ENCODE data around the gene DKKL1.
"Not testable (repeated sequence)": the region's sequence is repeated elsewhere in the genome, so short reads cannot be mapped to it uniquely, and the experiment has no call there.

Gene DKKL1

DNA sequence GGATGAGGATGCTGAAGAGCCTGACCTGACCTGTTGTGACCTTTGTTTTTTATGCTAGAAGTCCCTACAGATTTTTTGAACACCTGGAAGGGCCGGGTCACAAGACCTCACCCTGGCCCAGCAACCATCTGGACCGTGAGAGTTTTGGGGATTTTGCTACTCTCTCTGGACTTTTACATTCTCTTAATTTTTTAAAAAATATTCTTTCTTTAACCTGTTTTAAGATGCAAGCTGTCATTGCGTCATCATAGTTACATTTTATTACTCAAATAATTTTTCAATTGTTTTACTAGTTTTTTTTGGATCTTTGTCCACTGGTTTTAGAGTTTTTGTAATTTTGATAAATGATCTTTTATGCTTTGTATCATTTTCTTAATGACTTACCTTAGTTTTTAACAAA, 7.5 kb downstream of the DKKL1 start:
- no peaks in the 10 kb centered on the region for H3K9me2 ChIP-seq (ENCODE audit: low read depth, low read length)
- no peaks in the 10 kb centered on the region for H3F3A ChIP-seq (ENCODE audit: insufficient read depth, low read length)
- no peaks in the 10 kb centered on the region; the same call in 1 of the 2 replicates for H3K27me3 ChIP-seq (ENCODE audit: insufficient read depth, low read length)
- no peak overlapping the region for H3K4me2 ChIP-seq (ENCODE audit: low read length)
- H3K9ac ChIP-seq (ENCODE audit: low read length): no peak overlapping the region
- TF ChIP-seq, protein P1, sequence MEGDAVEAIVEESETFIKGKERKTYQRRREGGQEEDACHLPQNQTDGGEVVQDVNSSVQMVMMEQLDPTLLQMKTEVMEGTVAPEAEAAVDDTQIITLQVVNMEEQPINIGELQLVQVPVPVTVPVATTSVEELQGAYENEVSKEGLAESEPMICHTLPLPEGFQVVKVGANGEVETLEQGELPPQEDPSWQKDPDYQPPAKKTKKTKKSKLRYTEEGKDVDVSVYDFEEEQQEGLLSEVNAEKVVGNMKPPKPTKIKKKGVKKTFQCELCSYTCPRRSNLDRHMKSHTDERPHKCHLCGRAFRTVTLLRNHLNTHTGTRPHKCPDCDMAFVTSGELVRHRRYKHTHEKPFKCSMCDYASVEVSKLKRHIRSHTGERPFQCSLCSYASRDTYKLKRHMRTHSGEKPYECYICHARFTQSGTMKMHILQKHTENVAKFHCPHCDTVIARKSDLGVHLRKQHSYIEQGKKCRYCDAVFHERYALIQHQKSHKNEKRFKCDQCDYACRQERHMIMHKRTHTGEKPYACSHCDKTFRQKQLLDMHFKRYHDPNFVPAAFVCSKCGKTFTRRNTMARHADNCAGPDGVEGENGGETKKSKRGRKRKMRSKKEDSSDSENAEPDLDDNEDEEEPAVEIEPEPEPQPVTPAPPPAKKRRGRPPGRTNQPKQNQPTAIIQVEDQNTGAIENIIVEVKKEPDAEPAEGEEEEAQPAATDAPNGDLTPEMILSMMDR (IDR thresholded peaks at IDR 0.05; ENCODE audit: low read length): no peak
- TF ChIP-seq EZH2 (IDR thresholded peaks at IDR 0.05; ENCODE audit: borderline replicate concordance, low read length): no peak
- no peak overlapping the region for H3K27ac ChIP-seq (ENCODE audit: low read depth, low read length, poor library complexity, severe bottlenecking)
- peaks cover 13% of the 10 kb centered on the region for H3K9me3 ChIP-seq (ENCODE audit: low read length)
- no peaks in the 10 kb centered on the region for H3K79me2 ChIP-seq (ENCODE audit: insufficient read depth, low read length)
- no peak overlapping the region for H3K4me3 ChIP-seq (ENCODE audit: low read depth, low read length, poor library complexity, severe bottlenecking)
- H3K36me3 ChIP-seq (ENCODE audit: insufficient read depth, low read length): peaks cover 6% of the 10 kb centered on the region; the same call in 1 of the 2 replicates
- H2AFZ ChIP-seq (ENCODE audit: low read length): no peak overlapping the region
- H3K4me1 ChIP-seq (ENCODE audit: insufficient read depth, low read length, severe bottlenecking): peaks cover 17% of the 10 kb centered on the region
- no peaks in the 10 kb centered on the region for H4K20me1 ChIP-seq (ENCODE audit: insufficient read depth, low read length)

DNA sequence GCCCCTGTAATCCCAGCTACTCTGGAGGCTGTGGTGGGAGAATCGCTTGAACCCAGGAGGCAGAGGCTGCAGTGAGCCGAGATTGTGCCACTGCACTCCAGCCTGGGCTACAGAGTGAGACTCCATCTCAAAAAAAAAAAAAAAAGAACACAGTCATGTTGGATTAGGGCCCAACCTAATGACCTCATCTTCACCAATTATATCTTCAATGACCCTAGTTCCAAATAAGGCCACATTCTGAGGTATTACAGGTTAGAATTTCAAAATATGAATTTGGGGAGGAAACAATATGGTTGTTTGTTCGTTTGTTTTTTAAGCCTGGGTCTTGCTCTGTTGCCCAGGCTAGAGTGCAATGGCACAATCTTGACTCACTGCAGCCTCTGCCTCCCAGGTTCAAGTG, 9.5 kb downstream of the DKKL1 start:
- peak overlapping the region; percentile 43; the same call in 1 of the 2 replicates for H3K9ac ChIP-seq (ENCODE audit: low read length)
- H3K9me2 ChIP-seq (ENCODE audit: low read depth, low read length); H3K36me3 ChIP-seq (ENCODE audit: insufficient read depth, low read length); H3K79me2 ChIP-seq (ENCODE audit: insufficient read depth, low read length); H3K27ac ChIP-seq (ENCODE audit: low read depth, low read length, poor library complexity, severe bottlenecking); H3K27me3 ChIP-seq (ENCODE audit: insufficient read depth, low read length); H4K20me1 ChIP-seq (ENCODE audit: insufficient read depth, low read length); H2AFZ ChIP-seq (ENCODE audit: low read length); H3F3A ChIP-seq (ENCODE audit: insufficient read depth, low read length): not testable (repeated sequence)
- peak overlapping the region; percentile 73 for H3K4me2 ChIP-seq (ENCODE audit: low read length)
- H3K9me3 ChIP-seq (ENCODE audit: low read length): peaks cover 13% of the 10 kb centered on the region
- peak overlapping the region; percentile 49 for H3K4me3 ChIP-seq (ENCODE audit: low read depth, low read length, poor library complexity, severe bottlenecking)
- H3K4me1 ChIP-seq (ENCODE audit: insufficient read depth, low read length, severe bottlenecking): peaks cover 13% of the 10 kb centered on the region

DNA sequence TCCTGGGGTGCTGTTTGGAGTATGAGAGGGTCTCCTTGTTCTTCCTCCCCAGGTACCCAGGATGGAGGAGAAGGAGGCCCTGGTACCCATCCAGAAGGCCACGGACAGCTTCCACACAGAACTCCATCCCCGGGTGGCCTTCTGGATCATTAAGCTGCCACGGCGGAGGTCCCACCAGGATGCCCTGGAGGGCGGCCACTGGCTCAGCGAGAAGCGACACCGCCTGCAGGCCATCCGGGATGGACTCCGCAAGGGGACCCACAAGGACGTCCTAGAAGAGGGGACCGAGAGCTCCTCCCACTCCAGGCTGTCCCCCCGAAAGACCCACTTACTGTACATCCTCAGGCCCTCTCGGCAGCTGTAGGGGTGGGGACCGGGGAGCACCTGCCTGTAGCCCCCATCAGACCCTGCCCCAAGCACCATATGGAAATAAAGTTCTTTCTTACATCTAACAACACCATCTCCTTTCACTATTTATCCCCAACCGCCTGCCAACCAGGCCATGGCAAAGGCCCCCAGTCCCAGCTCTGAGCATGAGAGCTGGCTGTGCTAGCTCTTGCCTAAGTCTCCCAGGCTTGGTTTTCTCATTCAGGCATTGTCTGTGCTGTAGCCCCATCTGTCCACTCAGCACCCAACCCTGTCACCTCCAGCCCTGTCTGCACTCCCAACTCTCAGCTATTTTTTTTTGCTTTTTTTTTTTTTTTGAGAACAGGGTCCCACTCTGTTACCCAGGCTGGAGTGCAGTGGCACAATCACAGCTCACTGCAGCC, 11.2 kb downstream of the DKKL1 start:
- Histone ChIP-seq H3K79me2 (ENCODE audit: insufficient read depth, low read length) (no peaks in the 10 kb centered on the region), H4K20me1 (ENCODE audit: insufficient read depth, low read length) (no peaks in the 10 kb centered on the region), H3K9me3 (ENCODE audit: low read length) (peaks cover under 1% of the 10 kb centered on the region; the same call in 1 of the 2 replicates), H3K27ac (ENCODE audit: low read depth, low read length, poor library complexity, severe bottlenecking) (no peak overlapping the region), H3K36me3 (ENCODE audit: insufficient read depth, low read length) (peaks cover under 1% of the 10 kb centered on the region; the same call in 1 of the 2 replicates), H3K27me3 (ENCODE audit: insufficient read depth, low read length) (no peaks in the 10 kb centered on the region), H2AFZ (ENCODE audit: low read length) (no peak overlapping the region), H3K4me3 (ENCODE audit: low read depth, low read length, poor library complexity, severe bottlenecking) (no peak overlapping the region), H3F3A (ENCODE audit: insufficient read depth, low read length) (no peaks in the 10 kb centered on the region), H3K4me2 (ENCODE audit: low read length) (no peak overlapping the region), H3K9me2 (ENCODE audit: low read depth, low read length) (no peaks in the 10 kb centered on the region), H3K4me1 (ENCODE audit: insufficient read depth, low read length, severe bottlenecking) (peaks cover 13% of the 10 kb centered on the region), H3K9ac (ENCODE audit: low read length) (no peak overlapping the region)
- TF ChIP-seq, protein P1 (IDR thresholded peaks at IDR 0.05; ENCODE audit: low read length): no peak
- TF ChIP-seq EZH2 (IDR thresholded peaks at IDR 0.05; ENCODE audit: borderline replicate concordance, low read length): no peak

DNA sequence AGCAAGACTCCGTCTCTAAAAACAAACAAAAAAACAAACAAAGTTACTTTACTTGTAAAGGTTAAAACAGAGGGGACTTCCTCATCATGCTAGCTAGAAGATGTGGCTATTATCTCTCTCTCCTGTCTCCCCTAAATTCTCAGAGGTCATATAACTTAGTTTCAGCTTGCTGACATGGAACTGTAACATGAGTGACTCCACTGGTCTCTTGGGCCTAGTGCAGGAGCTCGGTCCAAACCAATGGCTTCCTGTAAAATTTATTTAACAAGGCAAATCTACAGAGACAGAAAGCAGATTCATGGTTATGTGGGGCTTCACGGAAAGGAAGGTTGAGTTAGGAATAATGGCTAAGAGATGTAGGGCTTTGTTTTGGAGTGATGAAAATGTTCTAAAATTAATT, 14.8 kb downstream of the DKKL1 start:
- H3K27ac ChIP-seq (ENCODE audit: low read depth, low read length, poor library complexity, severe bottlenecking): no peak overlapping the region
- no peaks in the 10 kb centered on the region for H3F3A ChIP-seq (ENCODE audit: insufficient read depth, low read length)
- no peaks in the 10 kb centered on the region for H4K20me1 ChIP-seq (ENCODE audit: insufficient read depth, low read length)
- TF ChIP-seq, protein P1 (IDR thresholded peaks at IDR 0.05; ENCODE audit: low read length): no peak
- no peak for TF ChIP-seq EZH2 (IDR thresholded peaks at IDR 0.05; ENCODE audit: borderline replicate concordance, low read length)
- no peaks in the 10 kb centered on the region for H3K79me2 ChIP-seq (ENCODE audit: insufficient read depth, low read length)
- no peak overlapping the region for H3K4me3 ChIP-seq (ENCODE audit: low read depth, low read length, poor library complexity, severe bottlenecking)
- no peaks in the 10 kb centered on the region for H3K9me2 ChIP-seq (ENCODE audit: low read depth, low read length)
- no peak overlapping the region for H2AFZ ChIP-seq (ENCODE audit: low read length)
- H3K4me2 ChIP-seq (ENCODE audit: low read length): no peak overlapping the region
- H3K9me3 ChIP-seq (ENCODE audit: low read length): peaks cover 3% of the 10 kb centered on the region
- no peaks in the 10 kb centered on the region for H3K27me3 ChIP-seq (ENCODE audit: insufficient read depth, low read length)
- peaks cover 8% of the 10 kb centered on the region for H3K4me1 ChIP-seq (ENCODE audit: insufficient read depth, low read length, severe bottlenecking)
- H3K9ac ChIP-seq (ENCODE audit: low read length): no peak overlapping the region
- no peaks in the 10 kb centered on the region for H3K36me3 ChIP-seq (ENCODE audit: insufficient read depth, low read length)
